Lung (tissue), 12 donors: ENCODE data around the gene ACAN. TPM values are rescaled to one million over a fixed set of nuclear protein-coding genes. Genes with fewer than 3 reads are reported as not detected.

ENCODE experiments used
- ATAC-seq: fragments of 200-7000 bp; cut with Tn5 transposase; one replicate; pipeline ENCODE4 v1.9.1; 2020; ENCODE audit warnings: moderate number of reproducible peaks; ENCODE audit not compliant: insufficient read depth, low FRiP score
- DNase-seq, 3 donors: peaks; one replicate each; pipeline ENCODE4 v3.0.0-alpha.2; 2013 to 2017
- H3K27ac ChIP-seq, 2 donors: one replicate each; pipeline ENCODE4 v1.5.1; 2013; ENCODE audit warnings: mild to moderate bottlenecking in 2 of 2, moderate library complexity in 2 of 2, control low read depth in 1 of 2, inconsistent platforms in 1 of 2, low read depth in 1 of 2, low read length in 1 of 2
- H3K27me3 ChIP-seq, 3 donors: one replicate each; pipeline ENCODE4 v1.5.1; 2013; ENCODE audit warnings: low read length in 2 of 3; ENCODE audit not compliant: control insufficient read depth in 3 of 3, insufficient read depth in 3 of 3
- H3K36me3 ChIP-seq, 4 donors: one replicate each; pipeline ENCODE4 v1.5.1; 2013; ENCODE audit warnings: low read length in 4 of 4, mild to moderate bottlenecking in 1 of 4, moderate library complexity in 1 of 4; ENCODE audit not compliant: control insufficient read depth in 4 of 4, insufficient read depth in 4 of 4
- H3K4me1 ChIP-seq, 5 donors: one replicate each; pipeline ENCODE4 v1.5.1; 2013; ENCODE audit warnings: low read length in 5 of 5, mild to moderate bottlenecking in 2 of 5, moderate library complexity in 1 of 5; ENCODE audit not compliant: control insufficient read depth in 5 of 5, insufficient read depth in 5 of 5
- H3K4me3 ChIP-seq: one replicate; pipeline ENCODE4 v1.5.1; 2013; ENCODE audit warnings: mild to moderate bottlenecking, control low read depth, moderate library complexity
- H3K9ac ChIP-seq, 2 donors: one replicate each; pipeline ENCODE4 v1.5.1; 2013; ENCODE audit warnings: low read length in 2 of 2, control low read depth in 1 of 2; ENCODE audit not compliant: insufficient read depth in 1 of 2
- H3K9me3 ChIP-seq, 4 donors: one replicate each; pipeline ENCODE4 v1.5.1; 2013; ENCODE audit warnings: low read length in 3 of 4, mild to moderate bottlenecking in 1 of 4, moderate library complexity in 1 of 4; ENCODE audit not compliant: control insufficient read depth in 4 of 4, insufficient read depth in 3 of 4
- WGBS, 2 donors: extraction: QIAGEN DNeasy Blood & Tissue Kit; methylation state at CpG; one replicate each; pipeline ENCODE4 v1.1.7; 2013; 5-methylcytosine and 5-hydroxymethylcytosine counted together
- polyA plus RNA-seq, 2 donors: library from polyadenylated mRNA; stranded (reverse); fragments of 200-250 nt; gene quantifications; one replicate each; pipeline ENCODE4 v1.2.1, GENCODE V29; 2013
- total RNA-seq, 2 donors: library from RNA; depleted of rRNA in 1 of 2; stranded (reverse); fragments of >200 nt in 1 of 2; gene quantifications; one replicate each; pipeline ENCODE4 v1.2.1, GENCODE V29; 2014 to 2021
- TF ChIP-seq, protein P1 (sequence below): IDR thresholded peaks from 2 replicates; pipeline ENCODE4 v1.5.1; 2012; ENCODE audit warnings: mild to moderate bottlenecking; ENCODE audit errors: control extremely low read depth, extremely low read depth
- donor health status: control.
- donor health status: control.
- donor health status: Bipolar disorder and iron deficiency.
- donor health status: healthy.
- donor health status: DM: yes; HTN: yes; CAD: no.

ACAN gene
- total and polyA plus RNA-seq, 4 donors, result 0.50 to 5.2 (median 0.85) TPM

DNA sequence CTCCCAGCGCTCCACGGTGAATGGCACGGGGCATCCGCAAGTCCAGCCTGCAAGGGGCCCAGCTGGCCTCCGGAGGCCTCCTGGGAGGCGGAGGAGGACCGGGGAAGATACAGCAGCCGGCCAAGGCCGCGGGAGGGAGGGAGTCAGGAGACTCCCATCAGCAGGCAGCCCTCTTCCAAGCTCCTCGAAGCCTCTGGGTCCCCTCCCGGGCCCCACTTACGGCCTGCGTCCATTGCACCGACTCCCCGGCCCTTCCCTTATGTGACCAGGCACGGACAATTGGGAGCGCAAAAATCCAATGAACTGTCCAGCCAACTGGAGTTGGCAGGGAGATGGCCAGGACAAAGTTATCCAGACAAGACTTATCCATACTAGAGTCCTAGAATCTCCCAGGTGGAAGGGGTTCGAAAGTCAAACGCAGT is 109.3 kb downstream of the ACAN start:
- H3K4me1 ChIP-seq, result peaks cover 0 to 12% (median 7%) of the 10 kb centered on the region in 5 donors
- H3K4me3 ChIP-seq, result peak overlapping the region; percentile 86
- ATAC-seq (no peak), DNase-seq (peak; percentile 39 to 65 (median 60))
- H3K27me3 ChIP-seq, result no peaks in the 10 kb centered on the region
- peak overlapping the region; percentile 81 to 84 for H3K27ac ChIP-seq
- TF ChIP-seq, protein P1, sequence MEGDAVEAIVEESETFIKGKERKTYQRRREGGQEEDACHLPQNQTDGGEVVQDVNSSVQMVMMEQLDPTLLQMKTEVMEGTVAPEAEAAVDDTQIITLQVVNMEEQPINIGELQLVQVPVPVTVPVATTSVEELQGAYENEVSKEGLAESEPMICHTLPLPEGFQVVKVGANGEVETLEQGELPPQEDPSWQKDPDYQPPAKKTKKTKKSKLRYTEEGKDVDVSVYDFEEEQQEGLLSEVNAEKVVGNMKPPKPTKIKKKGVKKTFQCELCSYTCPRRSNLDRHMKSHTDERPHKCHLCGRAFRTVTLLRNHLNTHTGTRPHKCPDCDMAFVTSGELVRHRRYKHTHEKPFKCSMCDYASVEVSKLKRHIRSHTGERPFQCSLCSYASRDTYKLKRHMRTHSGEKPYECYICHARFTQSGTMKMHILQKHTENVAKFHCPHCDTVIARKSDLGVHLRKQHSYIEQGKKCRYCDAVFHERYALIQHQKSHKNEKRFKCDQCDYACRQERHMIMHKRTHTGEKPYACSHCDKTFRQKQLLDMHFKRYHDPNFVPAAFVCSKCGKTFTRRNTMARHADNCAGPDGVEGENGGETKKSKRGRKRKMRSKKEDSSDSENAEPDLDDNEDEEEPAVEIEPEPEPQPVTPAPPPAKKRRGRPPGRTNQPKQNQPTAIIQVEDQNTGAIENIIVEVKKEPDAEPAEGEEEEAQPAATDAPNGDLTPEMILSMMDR, result no peak
- peak overlapping the region; percentile 68 to 78 for H3K9ac ChIP-seq
- peaks cover 0 to 17% (median 11%) of the 10 kb centered on the region in 4 donors for H3K36me3 ChIP-seq
- 12 to 16% methylated on average over 20 of the region's 20 CpGs for WGBS, 2 donors
- no peaks in the 10 kb centered on the region for H3K9me3 ChIP-seq

DNA sequence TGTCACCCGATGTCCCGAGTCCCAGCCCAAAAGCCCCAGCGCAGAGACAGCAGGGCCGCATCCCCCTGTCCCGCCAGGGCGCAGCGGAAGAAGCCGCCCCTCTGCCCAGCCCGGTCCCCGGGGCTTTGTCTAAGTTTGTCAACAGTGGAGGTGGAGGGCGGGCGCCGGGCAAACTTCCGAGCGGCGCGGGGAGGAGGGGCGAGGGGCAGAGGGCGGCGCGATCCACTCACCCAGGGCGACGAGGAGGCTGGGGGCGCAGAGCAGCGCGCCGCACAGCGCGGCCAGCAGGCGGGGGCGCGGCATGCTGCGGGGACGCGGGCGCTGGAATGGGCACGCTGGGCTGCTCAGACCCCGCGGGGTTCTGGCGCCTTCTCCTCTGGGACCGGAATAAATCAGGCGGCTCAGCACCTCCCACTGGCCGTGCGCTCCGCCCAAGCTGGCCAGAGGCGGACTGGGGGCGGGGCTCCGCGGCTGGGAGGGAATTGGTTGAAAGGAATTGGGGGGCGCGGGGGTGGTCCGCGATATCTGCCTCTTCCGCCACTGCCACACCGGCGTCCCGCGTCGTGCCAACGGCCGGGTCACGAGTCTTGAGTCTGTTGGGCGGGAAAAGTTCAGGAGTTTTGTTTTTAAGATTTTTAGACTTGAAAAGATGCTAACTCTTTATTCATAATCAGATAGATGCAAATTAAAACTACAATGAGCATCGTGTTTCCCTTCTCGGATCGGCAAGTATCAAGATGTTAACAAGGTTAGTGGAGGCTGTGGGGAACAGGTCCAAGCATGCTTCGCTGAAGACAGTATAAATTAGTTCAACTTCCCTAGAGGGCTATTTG is 110.0 kb downstream of the ACAN start, which contains the start of gene MFGE8:
TSS of gene MFGE8 (minus strand) at position 363 of the 833 bp plus-strand sequence. CDS start at position 303, 60 bp downstream.
- peaks cover 0 to 12% (median 8%) of the 10 kb centered on the region in 5 donors for H3K4me1 ChIP-seq
- 1% methylated on average over 43 to 67 of the region's 67 CpGs for WGBS, 2 donors
- H3K9ac ChIP-seq, result peak within 1 kb of the TSS; percentile 68 to 78
- peaks cover 0 to 12% (median 11%) of the 10 kb centered on the region in 4 donors for H3K36me3 ChIP-seq
- TF ChIP-seq, protein P1, result no peak
- H3K4me3 ChIP-seq, result peak within 1 kb of the TSS; percentile 86
- no peaks in the 10 kb centered on the region for H3K27me3 ChIP-seq
- H3K9me3 ChIP-seq, result no peaks in the 10 kb centered on the region
- peak within 1 kb of the TSS; percentile 81 to 84 for H3K27ac ChIP-seq
- DNase-seq (peak; percentile 88 to 92 (median 90)), ATAC-seq (peak; percentile 78)

DNA sequence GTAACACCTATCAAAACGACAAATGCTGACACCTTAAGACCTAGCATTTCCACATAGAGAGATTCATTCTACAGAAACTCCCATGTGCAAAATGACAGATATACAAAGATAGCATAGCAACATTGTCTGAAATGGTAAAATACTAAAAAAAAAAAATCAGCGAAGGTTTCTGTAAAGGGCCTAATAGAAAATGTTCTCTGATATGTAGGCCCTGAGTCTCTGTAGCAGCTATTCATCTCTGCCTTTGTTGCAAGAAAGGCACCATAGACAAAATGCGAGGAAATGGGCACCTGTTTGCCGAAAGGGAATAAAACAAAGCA is 110.6 kb downstream of the ACAN start:
- ATAC-seq (no peak), DNase-seq (no peak)
- H3K4me3 ChIP-seq, result no peak overlapping the region
- H3K9me3 ChIP-seq, result no peaks in the 10 kb centered on the region
- H3K36me3 ChIP-seq, result peaks cover 0 to 9% (median 8%) of the 10 kb centered on the region in 4 donors
- 67 to 73% methylated on average over 4 of the region's 4 CpGs for WGBS, 2 donors
- no peak overlapping the region for H3K27ac ChIP-seq
- TF ChIP-seq, protein P1, result no peak
- peaks cover 0 to 12% (median 8%) of the 10 kb centered on the region in 5 donors for H3K4me1 ChIP-seq
- H3K27me3 ChIP-seq, result no peaks in the 10 kb centered on the region
- H3K9ac ChIP-seq, result no peak overlapping the region
